GM19468 (cell line): ENCODE results near the gene PIK3AP1.

Source experiments
- ATAC-seq: cut with Tn5 transposase; IDR thresholded peaks from one replicate; pipeline ENCODE4 v1.9.1; 2021; ENCODE audit warnings: mild to moderate bottlenecking, moderate library complexity, moderate number of reproducible peaks; ENCODE audit not compliant: unreplicated experiment; ENCODE audit errors: extremely low read depth

PIK3AP1 gene

DNA sequence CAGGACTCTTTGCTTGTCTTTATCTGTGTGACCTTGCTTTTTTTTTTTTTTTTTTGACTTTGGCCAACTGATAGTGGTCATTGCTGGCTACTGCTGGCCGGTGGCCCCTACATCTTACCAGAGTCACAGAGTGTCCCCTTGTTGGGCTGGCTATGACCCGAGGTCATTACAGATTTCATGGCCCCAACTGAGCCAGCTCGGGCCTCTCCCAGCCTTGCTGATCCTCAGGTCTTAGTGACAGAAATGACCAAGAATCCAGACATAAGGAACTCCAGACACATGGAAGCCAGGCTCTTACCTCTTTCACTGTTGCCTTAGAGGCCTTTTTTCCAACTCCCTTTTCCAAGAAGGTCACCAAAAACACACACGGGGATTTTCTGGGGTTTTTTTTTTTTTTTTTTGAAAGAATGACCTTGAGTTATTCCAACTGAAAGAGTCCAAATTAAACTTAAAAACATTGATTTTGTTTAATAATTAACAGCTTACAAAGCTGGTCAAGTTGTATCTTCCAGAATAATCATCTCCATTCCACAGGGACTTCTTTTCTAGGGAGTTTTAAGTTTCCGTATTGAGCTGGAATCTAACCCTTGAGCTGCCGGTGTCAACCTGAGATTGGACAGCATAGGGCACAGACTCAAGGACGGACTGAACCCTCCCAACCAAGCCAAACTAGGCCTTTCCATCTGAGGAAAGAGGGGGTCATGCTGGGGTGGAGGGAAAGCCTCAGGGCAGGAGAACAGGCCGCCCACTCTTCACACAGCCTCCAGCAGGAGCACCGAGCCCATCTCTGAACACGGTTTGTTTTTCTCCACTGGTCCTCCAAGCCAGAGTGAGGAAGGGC is 43.8 kb downstream of the PIK3AP1 start:
- ATAC-seq, result no peak

GRCh38 chr10:96675846-96676245 is 44.5 kb downstream of the PIK3AP1 start:
- ATAC-seq, result no peak

DNA sequence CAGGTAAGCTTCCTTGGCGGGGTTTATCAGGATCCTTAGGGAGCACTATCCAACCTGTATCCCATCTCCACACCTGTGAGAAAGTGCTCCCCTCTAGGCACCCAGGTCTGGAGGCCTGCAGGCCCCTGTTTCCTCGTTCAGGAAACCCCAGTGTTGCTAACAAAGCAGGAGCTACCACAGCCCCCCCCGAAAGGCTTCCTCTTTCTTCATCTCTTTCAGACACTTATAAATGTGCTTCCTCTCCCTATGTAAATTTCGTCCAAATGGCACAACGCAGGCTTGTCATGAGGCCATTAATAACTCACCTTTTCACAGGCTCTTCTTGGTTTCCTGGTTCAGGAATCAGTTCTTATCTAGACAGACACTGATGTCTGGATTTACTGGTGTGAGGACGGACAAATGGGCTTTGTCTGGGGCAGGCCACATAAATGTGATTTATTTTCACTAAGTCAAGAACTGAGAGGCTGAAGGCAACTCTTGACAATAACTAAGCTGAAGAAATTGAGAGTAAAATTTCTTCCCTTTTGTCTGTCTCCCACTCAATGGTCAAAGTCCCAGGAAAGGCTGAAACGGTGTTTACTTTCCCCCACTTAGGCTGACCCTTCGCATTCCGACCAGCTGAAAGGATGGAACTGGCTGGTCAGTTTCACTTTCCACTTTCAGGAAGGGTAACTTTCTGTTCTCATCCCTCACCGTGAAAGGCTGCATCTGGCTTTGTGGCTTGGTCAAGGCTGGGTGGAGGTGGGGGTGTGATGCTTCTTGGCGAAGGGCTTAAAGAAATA is 46.8 kb downstream of the PIK3AP1 start:
- no peak for ATAC-seq

DNA sequence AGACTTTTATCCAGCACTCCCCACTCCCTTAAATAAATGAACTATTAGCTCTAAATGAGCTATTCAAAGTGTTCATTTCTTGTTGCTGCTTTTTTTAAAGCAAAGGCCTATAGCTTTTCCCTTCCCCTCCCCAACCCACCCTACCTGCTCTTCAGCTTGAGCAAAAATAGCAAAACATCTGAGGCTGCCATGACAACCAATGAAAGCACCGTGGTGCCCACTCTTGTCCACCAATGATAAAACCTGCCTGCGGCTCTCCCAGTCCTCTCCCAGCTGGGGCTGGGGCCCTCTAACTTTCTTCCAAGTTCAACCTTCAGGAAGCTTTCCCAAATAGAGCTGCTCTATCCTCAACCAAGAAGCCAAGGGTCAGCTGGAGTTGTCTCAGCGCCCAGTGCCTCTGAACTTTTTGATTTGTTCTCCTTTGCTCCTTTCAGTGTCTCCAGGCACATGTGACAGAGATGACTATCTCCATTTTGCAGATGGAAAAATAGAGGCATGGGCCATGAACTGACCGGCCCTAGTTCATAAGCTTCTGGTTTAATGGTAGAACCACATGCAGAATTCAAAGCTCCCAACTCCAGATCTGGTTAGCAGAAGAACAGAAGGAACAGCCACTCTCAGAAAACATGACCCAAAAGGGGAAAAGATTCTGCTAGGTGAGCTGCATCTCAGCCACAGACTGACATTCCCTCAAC is 47.7 kb downstream of the PIK3AP1 start:
- ATAC-seq, result no peak

DNA sequence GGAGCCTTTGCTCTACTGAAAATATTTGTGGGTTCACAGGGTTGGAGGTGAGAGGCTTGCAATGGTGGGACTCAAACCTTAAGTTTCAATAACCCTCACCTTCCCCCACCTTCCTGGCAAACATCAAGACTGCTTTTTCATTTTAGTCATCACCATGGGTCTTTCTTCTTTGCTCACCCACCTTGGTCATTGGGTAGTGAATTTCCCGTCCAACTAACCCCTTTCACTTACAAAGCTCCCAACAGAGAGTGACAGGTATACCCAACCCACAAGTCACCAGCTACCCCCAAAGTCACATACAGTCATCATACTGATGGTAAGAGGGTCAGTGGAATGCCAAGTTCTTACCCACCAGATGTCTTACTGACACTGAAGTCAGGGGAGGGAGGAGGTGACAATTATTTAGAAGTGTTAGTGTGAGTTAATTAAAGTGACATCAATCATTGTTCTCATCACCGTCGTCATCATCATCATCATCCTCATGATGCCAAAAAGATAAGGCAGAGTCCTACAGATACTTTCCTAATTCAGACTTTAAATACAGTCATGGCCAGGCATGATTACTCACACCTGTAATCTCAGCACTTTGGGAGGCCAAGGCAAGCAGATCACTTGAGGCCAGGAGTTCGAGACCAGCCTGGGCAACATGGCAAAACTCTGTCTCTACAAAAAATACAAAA is 49.0 kb downstream of the PIK3AP1 start:
- no peak for ATAC-seq

- no peak for ATAC-seq
Measured at GRCh38 chr10:96670786-96671185, 49.5 kb downstream of the PIK3AP1 start.

DNA sequence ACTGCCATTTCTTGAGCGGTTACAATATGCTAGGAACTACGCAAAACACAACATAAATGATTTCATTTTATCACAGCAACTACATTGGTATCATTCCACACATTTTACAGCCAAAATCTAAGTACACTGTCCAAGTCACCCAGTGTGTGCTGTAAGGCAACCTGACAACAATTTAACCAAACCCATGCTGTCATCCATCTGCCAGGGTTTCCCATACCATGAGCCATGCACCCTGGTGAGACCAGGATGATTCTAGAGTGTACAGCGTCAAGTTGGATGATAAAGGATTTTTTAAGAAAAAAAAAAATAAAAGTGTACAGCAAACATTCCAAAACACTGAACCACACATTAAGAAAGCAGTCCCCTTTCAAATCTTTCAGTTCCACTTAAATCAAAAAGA is 52.9 kb downstream of the PIK3AP1 start:
- no peak for ATAC-seq

- ATAC-seq, result no peak
Measured at GRCh38 chr10:96666741-96667140, 53.6 kb downstream of the PIK3AP1 start.

GRCh38 chr10:96665306-96665705 is 55.0 kb downstream of the PIK3AP1 start:
- ATAC-seq, result no peak

GRCh38 chr10:96664563-96664962 is 55.8 kb downstream of the PIK3AP1 start:
- ATAC-seq, result no peak

DNA sequence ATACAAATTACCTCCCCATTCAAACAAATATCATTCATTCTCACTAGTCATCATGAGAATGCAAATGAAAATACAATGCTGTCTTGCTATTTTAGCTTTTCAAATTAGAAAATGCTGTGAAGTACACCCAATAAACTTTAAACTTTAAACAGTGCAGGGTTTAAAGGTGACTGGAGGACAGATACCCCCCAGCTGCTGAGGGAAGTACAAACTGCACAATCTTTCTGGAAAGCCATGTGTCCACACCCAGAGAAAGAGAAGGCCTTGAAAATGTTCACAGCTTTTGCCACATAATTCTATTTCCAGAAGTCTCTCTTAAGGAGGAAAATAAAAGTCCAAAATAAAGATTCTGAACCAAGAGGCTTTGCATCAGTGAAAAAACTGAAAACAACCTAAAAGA is 56.5 kb downstream of the PIK3AP1 start:
- no peak for ATAC-seq

- ATAC-seq, result no peak
Measured at GRCh38 chr10:96661632-96662031, 58.7 kb downstream of the PIK3AP1 start.

GRCh38 chr10:96660297-96660696 is 60.0 kb downstream of the PIK3AP1 start:
- ATAC-seq, result no peak

- no peak for ATAC-seq
Measured at GRCh38 chr10:96658844-96659243, 61.5 kb downstream of the PIK3AP1 start.

- ATAC-seq, result no peak
Measured at GRCh38 chr10:96657385-96657784, 62.9 kb downstream of the PIK3AP1 start.

GRCh38 chr10:96656839-96657238 is 63.5 kb downstream of the PIK3AP1 start:
- no peak for ATAC-seq

DNA sequence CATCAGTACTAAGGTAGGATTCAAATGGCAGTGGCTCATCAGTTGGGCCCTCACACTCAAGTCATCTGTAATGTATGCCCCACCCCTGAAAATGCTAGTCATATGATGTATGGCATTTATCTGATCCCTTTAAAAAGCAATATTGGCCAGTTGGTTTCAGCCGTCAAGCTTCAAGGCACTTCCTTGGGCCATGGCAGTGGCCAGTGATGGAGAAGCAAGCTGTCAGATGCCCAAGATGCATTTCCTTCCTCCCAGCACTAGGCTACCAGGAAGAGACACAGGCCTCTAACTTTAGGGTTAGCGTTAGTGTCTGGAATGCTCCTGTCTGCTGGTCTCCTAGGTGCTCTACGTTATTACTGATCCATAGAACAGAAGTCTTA is 64.1 kb downstream of the PIK3AP1 start:
- no peak for ATAC-seq

DNA sequence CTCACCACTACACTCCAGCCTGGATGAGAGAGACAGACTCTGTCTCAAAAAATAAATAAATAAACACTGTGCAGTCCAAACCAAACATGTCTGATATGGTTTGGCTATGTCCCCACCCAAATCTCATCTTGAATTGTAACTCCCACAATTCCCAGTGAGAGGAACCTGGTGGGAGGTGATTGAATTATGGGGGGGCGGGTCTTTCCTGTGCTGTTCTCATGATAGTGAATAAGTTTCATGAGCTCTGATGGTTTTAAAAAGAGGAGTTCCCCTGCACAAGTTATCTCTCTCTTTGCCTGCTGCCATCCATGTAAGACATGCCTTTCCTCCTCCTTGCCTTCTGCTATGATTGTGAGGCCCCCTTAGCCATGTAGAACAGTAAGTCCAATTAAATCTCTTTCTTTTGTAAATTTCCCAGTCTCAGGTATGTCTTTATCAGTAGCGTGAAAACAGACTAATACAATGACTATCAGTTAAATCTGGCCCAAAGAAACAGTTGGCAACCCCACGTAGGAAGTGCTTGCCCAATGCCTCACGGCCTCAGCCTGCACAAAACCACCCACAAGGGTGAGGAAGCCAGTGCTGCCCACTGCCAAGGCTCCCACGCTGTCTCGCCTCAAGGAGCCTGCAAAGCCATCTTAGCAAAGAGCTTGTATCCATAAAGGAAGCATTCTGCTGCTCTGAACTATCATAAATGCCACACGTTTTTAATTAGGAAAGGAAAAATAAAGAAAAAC is 64.7 kb downstream of the PIK3AP1 start:
- no peak for ATAC-seq

DNA sequence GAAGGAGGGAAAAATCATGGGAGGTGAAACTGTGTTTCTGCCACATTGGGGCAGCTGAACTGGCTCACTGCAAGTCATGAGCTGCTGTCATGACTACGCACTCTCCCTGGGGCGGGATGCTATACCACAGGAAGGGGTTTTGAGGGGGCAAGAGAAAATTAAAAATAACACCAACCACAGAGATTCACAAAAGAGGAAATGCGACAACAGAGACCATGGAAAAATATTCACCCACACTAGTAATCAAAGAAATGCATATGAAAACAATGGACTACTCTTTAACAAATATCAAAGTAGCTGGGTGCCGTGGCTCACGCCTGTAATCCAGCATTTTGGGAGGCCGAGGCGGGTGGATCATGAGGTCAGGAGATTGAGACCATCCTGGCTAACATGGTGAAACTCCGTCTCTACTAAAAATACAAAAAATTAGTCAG is 68.3 kb downstream of the PIK3AP1 start:
- ATAC-seq, result no peak

DNA sequence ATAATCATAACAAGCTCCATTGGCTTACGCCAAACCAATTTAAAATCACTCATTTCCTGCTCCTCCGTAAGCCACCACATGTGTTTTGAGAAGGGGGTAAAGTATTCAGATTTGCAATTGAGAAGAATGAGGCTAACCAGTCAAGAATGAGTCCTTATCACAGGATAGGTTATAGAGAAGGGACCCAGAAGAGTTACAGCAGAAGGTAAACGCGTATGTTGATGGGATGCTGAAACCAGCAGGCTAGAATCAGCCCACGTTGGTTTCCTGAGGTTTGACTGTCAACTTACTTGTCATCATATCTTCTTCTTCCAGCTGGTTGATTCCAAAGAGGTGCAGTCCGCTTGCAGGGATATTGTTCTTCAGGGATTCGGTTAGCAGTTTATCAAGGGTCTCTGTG is 69.4 kb downstream of the PIK3AP1 start:
- ATAC-seq, result no peak
